ENCODE results near the gene MFRP.

- no peak for TF ChIP-seq CTCF (IDR thresholded peaks at IDR 0.05)
- no peak for TF ChIP-seq POLR2A (IDR thresholded peaks at IDR 0.05)
- TF ChIP-seq POLR2AphosphoS5 (IDR thresholded peaks at IDR 0.05): no peak
- no peak for TF ChIP-seq EP300 (IDR thresholded peaks at IDR 0.05)
Observed at GRCh38 chr11:119340335-119341221, 5.9 kb downstream of the MFRP start, which contains the start of gene C1QTNF5.
